Urothelium cell line (cell line): Measurements from ENCODE around the gene AP5B1.
A peak's percentile ranks its signal among the peaks of the same experiment; 100 is the strongest.

ENCODE experiments used
- DNase-seq: peaks from one replicate; pipeline ENCODE4 v3.0.0; 2011; ENCODE audit warnings: low spot score, mixed read lengths
- FAIRE-seq: peaks from 2 replicates; lab custom pipeline; 2011; peaks lifted over from hg19 to GRCh38; lab: Jason Lieb, UNC

AP5B1 gene

DNA sequence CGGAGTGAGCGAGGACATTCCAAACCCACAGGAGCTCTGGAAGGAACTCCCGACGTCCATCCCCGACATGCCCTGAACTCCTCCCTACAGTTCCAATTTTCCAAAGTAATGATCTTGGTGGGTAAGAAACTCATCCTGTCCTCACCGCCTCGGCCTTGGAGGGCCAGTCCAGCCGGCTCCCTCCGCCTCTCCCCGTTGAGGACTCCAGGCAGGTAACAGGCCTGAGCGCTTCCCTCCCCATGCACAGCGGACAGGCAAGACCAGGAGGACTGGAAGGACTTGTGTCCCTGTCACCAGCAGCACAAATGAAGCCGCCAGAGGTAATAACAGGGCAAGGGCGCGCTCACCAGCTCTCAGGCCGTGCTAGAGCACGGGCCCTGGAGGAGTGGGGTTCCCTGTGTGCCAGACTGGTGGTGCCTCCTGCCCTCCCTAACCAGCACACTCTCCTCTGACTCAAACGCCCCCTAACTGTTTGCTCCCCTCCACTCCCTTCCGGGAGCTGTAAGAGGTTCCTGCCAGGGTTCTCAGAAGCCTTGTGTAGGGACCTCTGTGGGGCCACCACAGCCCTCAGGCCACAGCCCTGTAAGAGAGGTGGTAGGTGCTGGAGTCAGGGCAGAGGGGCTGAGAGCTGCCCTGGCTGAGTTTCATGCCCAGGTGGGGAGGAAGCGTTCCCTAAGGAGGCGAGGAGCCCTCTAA, 23.2 kb upstream of the AP5B1 start:
- FAIRE-seq (no peak), DNase-seq (no peak)

GRCh38 chr11:65802841-65803240, 22.1 kb upstream of the AP5B1 start:
- FAIRE-seq = no peak
- no peak for DNase-seq

GRCh38 chr11:65801153-65801987, 20.6 kb upstream of the AP5B1 start:
- DNase-seq (no peak), FAIRE-seq (no peak)

DNA sequence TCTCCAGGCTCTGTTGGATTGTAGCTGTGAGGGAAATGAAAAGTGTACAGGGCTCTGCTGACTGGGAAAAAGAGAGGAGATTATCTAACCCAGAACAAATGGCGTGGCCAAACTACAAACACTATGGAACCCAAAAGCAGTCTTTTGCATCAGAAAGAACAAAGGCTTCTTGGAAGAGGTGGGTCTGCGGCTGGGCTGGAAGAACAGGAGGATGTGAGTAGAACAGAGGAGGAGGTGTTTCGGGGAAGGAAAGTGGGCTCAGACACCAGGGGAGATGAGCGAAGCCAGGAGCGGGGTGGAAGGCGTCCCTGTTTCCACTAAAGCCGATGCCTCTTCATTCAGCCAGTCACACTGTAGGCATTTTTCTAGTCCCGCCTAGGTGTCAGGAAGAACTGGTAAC, 18.1 kb upstream of the AP5B1 start:
- no peak for DNase-seq
- no peak for FAIRE-seq

GRCh38 chr11:65797711-65798110, 16.9 kb upstream of the AP5B1 start:
- DNase-seq = no peak
- no peak for FAIRE-seq

DNA sequence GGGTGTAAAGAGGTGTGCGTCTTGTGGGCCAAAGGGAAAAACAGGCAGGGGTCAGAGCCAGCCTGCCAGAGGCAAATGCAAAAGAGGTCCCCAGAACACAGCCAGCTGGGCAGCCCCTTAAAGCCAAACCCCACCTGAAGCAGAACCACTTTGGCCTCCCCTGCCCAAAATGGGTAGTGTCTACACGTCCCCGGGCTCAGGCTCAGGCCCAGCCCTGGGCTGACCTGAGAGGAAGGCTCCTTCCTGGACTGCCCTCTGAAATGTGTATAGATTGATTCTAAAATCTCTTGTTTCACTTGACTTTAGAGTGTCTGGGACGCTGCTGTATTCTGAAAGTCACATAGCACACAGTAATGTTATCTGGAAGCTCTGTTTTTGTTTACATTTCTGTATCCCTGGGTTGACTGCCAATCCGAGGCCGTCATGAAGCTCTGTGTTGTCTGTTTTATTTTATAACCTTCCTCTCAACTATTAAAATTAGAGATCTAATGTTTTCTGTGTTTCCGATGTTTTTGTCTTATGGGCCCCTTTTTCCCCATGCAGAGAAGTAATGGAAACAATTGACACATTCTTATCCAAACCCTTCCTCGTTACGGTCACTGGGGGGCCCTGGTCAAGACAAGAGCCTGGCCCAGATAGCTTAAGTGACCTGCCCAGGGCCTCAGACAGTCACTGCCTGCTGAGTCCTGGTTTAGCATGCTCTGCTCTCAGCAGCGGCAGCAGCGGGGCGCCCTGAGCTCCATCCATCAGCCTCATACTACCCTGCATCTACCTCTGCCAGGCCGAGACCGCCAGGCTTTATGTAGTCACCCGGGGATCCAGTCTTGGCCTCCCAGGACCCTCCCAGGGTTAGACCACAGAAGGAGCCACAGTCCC, 16.2 kb upstream of the AP5B1 start:
- FAIRE-seq (no peak), DNase-seq (no peak)

DNA sequence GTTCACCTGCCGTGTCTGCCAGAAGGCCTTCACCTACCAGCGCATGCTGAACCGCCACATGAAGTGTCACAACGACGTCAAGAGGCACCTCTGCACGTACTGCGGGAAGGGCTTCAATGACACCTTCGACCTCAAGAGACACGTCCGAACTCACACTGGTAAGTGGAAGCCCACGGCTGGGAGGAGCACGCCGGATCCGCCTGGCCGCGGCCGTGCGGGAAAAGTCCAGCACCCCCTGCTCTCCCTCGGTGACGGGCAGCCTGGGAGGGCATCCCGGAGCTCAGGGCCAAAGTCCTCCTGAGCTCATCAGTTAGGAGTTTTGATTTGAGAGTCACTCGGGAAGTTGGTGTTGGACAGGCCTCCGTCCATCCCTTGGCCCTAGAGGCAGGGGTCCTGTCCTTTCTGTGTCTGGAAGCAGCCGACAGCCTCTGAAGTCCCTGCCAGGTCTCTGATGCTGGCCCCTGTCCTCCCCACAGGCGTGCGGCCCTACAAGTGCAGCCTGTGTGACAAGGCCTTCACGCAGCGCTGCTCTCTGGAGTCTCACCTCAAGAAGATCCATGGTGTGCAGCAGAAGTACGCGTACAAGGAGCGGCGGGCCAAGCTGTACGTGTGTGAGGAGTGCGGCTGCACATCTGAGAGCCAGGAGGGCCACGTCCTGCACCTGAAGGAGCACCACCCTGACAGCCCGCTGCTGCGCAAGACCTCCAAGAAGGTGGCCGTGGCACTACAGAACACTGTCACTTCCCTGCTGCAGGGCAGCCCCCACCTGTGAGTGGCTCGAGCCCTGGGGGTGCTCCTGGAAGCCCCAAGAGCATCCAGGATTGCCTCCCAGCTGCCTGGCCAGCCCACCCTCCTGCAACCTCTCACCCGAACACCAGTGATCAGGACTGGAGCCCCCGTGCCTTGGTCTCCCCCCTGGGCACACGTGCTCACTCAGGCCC, 14.1 kb upstream of the AP5B1 start:
- no peak for FAIRE-seq
- no peak for DNase-seq

DNA sequence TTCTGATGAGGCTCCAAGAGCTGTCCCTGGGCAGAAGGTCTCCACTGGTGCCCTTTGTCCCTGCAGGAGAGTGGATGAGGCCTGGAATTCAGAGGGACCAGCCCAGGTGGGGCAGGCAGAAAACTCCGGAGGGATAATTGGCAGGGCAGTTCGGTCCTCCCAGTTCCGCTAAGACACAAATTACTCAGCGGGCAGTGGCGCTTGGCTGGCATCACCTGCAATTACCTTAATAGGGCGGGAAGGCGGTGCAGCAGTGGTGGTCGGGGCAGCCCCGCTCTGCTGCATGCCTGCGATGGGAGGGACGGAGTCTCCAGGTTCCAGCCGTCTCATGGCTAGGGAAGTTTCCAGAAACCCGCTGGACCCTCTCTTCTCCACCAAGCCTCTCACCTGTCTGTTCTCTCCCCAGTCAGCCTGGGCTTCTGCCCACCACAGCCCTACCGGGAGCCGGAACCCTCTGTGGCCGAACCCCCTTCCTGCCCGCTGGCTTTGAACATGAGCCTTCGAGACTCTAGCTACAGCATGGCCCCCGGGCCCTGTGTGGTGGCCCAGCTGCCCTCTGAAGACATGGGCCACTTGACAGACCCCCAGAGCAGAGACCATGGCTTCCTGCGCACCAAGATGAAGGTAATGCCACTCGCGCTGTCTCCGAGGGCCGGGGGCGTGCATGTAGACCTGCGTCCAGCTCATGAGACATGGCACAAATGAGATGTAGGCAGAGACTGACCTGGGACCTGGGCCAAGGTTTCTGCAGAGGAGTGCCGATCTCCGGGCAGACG, 13.0 kb upstream of the AP5B1 start:
- DNase-seq = no peak
- no peak for FAIRE-seq

DNA sequence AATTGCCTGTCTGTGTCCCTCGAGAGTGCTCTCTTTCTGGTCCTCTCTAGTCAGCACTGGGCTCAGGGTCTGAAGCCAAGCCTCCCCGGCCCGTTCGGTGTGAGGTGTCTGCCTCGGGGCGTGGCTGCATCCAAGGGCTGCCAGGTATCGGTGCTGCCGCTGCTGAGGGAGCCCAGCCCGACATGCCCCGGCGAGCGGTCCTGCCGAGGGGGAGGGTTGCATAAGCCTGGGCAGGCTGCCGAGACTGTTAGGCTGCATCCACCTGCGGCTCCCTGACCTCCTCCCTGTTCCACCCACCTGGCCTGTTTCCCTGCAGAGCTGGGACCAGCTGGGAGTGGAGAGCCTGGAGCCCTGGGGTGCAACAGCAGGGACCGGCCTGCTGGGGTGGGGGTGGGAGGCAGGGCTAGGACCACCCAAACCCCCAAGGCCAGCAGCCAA, 12.4 kb upstream of the AP5B1 start:
- no peak for FAIRE-seq

GRCh38 chr11:65792456-65792855, 11.7 kb upstream of the AP5B1 start:
- FAIRE-seq (no peak), DNase-seq (no peak)

More for the DNA sequence above, 12.4 kb upstream of the AP5B1 start:
- DNase-seq = no peak

GRCh38 chr11:65791719-65792213, 11.0 kb upstream of the AP5B1 start:
- FAIRE-seq (peak; percentile 17), DNase-seq (no peak)

GRCh38 chr11:65790902-65791650, 10.3 kb upstream of the AP5B1 start:
- DNase-seq (no peak), FAIRE-seq (no peak)

GRCh38 chr11:65790104-65790901, 9.5 kb upstream of the AP5B1 start:
- DNase-seq (no peak), FAIRE-seq (no peak)

DNA sequence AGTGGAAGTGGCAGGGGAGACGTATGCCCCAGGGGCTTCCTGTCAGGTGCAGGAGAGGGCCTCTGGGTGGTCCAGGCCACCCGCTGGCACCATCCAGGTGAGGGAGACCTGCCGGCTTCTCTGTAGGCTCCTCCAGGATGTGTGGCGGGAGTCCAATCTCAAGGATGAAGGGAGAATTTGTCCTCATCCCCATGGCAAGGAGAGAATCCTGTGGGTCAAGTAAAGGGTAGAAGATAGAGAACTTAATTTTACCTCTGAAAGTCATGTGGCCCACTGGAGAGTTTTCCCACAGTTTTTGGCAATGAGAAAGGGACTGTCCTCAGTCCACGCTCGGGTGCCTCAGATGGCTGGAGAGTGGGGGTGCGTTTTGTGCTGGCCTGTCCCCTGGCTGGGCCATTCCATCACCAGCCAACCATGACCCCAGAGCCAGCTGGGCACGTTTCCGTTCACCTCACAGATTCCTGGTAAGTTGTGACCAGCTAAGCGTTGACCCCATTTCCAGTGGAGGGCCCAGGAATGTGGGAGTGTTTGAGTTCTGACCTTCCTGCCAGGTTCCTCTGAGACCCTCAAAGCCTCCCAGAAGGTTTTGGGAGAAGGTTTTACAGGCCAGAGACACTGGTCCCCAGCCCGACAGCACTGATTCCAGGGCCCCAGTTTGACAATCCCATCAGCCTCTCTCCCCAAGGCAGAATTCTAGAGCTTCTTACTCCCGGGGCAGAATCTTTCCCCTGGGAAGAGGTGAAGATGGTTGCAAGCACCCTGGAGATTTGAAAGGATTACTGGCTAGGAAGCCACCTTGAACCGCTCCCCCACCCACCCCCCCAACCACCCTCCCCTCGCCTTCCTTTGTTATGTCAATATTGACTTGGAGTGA, 8.7 kb upstream of the AP5B1 start:
- no peak for DNase-seq
- FAIRE-seq = no peak

DNA sequence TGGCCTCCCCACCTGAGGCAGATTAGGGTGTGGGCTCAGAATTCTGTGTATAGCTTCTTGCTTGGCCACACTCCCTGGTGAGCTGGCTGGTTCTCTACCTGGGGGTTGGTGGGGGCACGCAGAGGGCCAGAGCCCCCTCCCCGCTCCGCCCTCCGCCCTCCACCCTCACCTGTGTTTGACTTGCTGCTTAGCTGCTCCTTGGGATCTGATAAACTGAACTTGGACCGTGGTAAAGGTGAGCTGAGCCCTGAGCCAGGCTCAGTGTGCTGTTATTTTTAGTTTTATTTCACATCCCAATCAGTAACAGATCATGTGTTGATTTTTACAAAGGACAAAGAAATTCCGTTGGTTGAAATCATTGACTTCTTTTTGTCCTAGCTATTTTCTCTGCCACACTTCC, 8.0 kb upstream of the AP5B1 start:
- no peak for FAIRE-seq

GRCh38 chr11:65787649-65788622, 7.2 kb upstream of the AP5B1 start:
- DNase-seq (no peak), FAIRE-seq (no peak)

More for the DNA sequence above, 8.0 kb upstream of the AP5B1 start:
- no peak for DNase-seq
